A549 (cell line): ENCODE results near the gene BORCS6. TPM values are rescaled to one million over a fixed set of nuclear protein-coding genes. Genes with fewer than 3 reads are reported as not detected.

ENCODE experiments used
- ATAC-seq, 2 experiments: fragments of 200-7000 bp in 1 of 2; fragments of >200 bp in 1 of 2; cut with Nextera tagmentation in 1 of 2; cut with Tn5 transposase in 1 of 2; 3 replicates each; pipeline versions ENCODE4 v1.8.0 to v1.9.1; 2018 to 2020; ENCODE audit warnings: mild to moderate bottlenecking in 1 of 2, moderate library complexity in 1 of 2
- CTCF ChIA-PET: fragments of 300-600 bp; sonication (Branson Sonifier 250); formaldehyde crosslinking; extraction: SDS; loops from one replicate; lab custom pipeline; 2021; ENCODE audit warnings: antibody characterized with exemption, inconsistent platforms; lab: Yijun Ruan, JAX
- POLR2A ChIA-PET: fragments of 350-600 bp; formaldehyde crosslinking; extraction: SDS; loops from one replicate; lab custom pipeline; 2021; ENCODE audit warnings: antibody characterized with exemption, inconsistent platforms; lab: Yijun Ruan, JAX
- DNase-seq, 2 experiments: peaks; one replicate each; pipeline versions ENCODE4 v3.0.0 to v3.0.0-alpha.2; 2011 to 2016; ENCODE audit warnings: low read depth in 1 of 2, low spot score in 1 of 2
- FAIRE-seq: peaks from 2 replicates; lab custom pipeline; 2011; peaks lifted over from hg19 to GRCh38; lab: Jason Lieb, UNC
- H3K27ac ChIP-seq, 2 experiments: fragments of >200 bp; sonication (Bioruptor Twin); formaldehyde crosslinking; 3 replicates each; pipeline ENCODE4 v1.5.1; 2016 to 2017
- H3K4me1 ChIP-seq: fragments of >200 bp; sonication (Bioruptor Twin); formaldehyde crosslinking; 3 replicates; pipeline ENCODE4 v1.6.1; 2016
- H3K4me2 ChIP-seq: fragments of >200 bp; sonication (Bioruptor Twin); formaldehyde crosslinking; 3 replicates; pipeline ENCODE4 v1.6.1; 2016
- H3K4me3 ChIP-seq: fragments of >200 bp; sonication (Bioruptor Twin); formaldehyde crosslinking; 3 replicates; pipeline ENCODE4 v1.5.1; 2016
- H3K9me3 ChIP-seq: fragments of >200 bp; sonication (Bioruptor Twin); formaldehyde crosslinking; 3 replicates; pipeline ENCODE4 v1.6.1; 2016
- BCL3 ChIP-seq: fragments of >200 bp; sonication (Bioruptor Twin); formaldehyde crosslinking; IDR thresholded peaks from 3 replicates; pipeline ENCODE4 v1.6.1; 2016
- CEBPB ChIP-seq, 2 experiments: fragments of >200 bp in 1 of 2; sonication (Bioruptor Twin) in 1 of 2; formaldehyde crosslinking in 1 of 2; IDR thresholded peaks; 2 replicates each; pipeline ENCODE4 v1.6.1; 2012 to 2016
- E2F6 ChIP-seq: IDR thresholded peaks from 2 replicates; pipeline ENCODE4 v1.6.1; 2012; ENCODE audit warnings: low read depth, borderline replicate concordance
- EHMT2 ChIP-seq: fragments of 200-600 bp; sonication (generic); IDR thresholded peaks from 2 replicates; pipeline ENCODE4 v1.6.1; 2016; ENCODE audit warnings: antibody characterized with exemption, low read depth, mild to moderate bottlenecking, moderate library complexity
- ELK1 ChIP-seq: fragments of 150-350 bp; IDR thresholded peaks from 2 replicates; pipeline ENCODE4 v1.6.1; 2014; ENCODE audit warnings: low read depth, mild to moderate bottlenecking, low read length
- EP300 ChIP-seq, 2 experiments: fragments of >200 bp; sonication (Bioruptor Twin); formaldehyde crosslinking; IDR thresholded peaks; 2 replicates in 1 of 2; 3 replicates in 1 of 2; pipeline ENCODE4 v1.6.1; 2016 to 2017
- JUN ChIP-seq, 2 experiments: fragments of >200 bp; sonication (Bioruptor Twin); formaldehyde crosslinking; IDR thresholded peaks; 2 replicates in 1 of 2; 3 replicates in 1 of 2; pipeline ENCODE4 v1.6.1; 2016 to 2017
- KDM1A ChIP-seq: fragments of 200-600 bp; sonication (generic); IDR thresholded peaks from 2 replicates; pipeline ENCODE4 v1.6.1; 2016; ENCODE audit warnings: low read depth, mild to moderate bottlenecking
- MAX ChIP-seq: IDR thresholded peaks from 2 replicates; pipeline ENCODE4 v1.6.1; 2012
- NFE2L2 ChIP-seq: fragments of 150-350 bp; conservative IDR thresholded peaks from 2 replicates; pipeline ENCODE4 v1.6.1; 2014; ENCODE audit warnings: low read length
- NPAS2 ChIP-seq: fragments of 250-450 bp; sonication (Bioruptor Pico); IDR thresholded peaks from 2 replicates; pipeline ENCODE4 v1.8.0; 2022; ENCODE audit warnings: mild to moderate bottlenecking, moderate library complexity, borderline replicate concordance
- NR3C1 ChIP-seq: fragments of >200 bp; sonication (Bioruptor Twin); formaldehyde crosslinking; IDR thresholded peaks from 3 replicates; pipeline ENCODE4 v1.6.1; 2017
- PHF8 ChIP-seq: fragments of 200-600 bp; sonication (generic); IDR thresholded peaks from 2 replicates; pipeline ENCODE4 v1.6.1; 2016; ENCODE audit warnings: low read depth, mild to moderate bottlenecking, antibody characterized with exemption, moderate library complexity, borderline replicate concordance
- POLR2A ChIP-seq: IDR thresholded peaks from 2 replicates; pipeline ENCODE4 v1.6.1; 2012; ENCODE audit warnings: mild to moderate bottlenecking, low read length
- TFCP2L1 ChIP-seq: fragments of 250-450 bp; sonication (Bioruptor Pico); IDR thresholded peaks from 2 replicates; pipeline ENCODE4 v1.5.0; 2021; ENCODE audit warnings: mild to moderate bottlenecking
- ZSCAN20 ChIP-seq: fragments of 250-450 bp; sonication (Bioruptor Pico); IDR thresholded peaks from 2 replicates; pipeline ENCODE4 v1.8.0; 2022; ENCODE audit warnings: mild to moderate bottlenecking, moderate library complexity
- WGBS: methylation state at CpG from one replicate; pipeline ENCODE4 v1.1.6; 2017; ENCODE audit errors: missing lambda C conversion rate; 5-methylcytosine and 5-hydroxymethylcytosine counted together
- polyA plus RNA-seq, 4 experiments: library from polyadenylated mRNA; depleted of rRNA in 3 of 4; stranded (reverse); fragments of >200 nt; fragmentation: RNase III in 1 of 4; extraction: RNeasy Plus Mini Kit Qiagen cat#74134 plus additional on column Dnase treatment in 1 of 4; gene quantifications; 2 replicates in 3 of 4; 3 replicates in 1 of 4; pipeline ENCODE4 v1.2.3, GENCODE V29; 2011 to 2017
- TF ChIP-seq, protein P1 (sequence below): fragments of 250-450 bp; sonication (Bioruptor Pico); IDR thresholded peaks from 2 replicates; pipeline ENCODE4 v1.5.0; 2021; ENCODE audit warnings: mild to moderate bottlenecking, moderate library complexity, borderline replicate concordance
- TF ChIP-seq, protein P2 (sequence below): fragments of 450-650 bp; IDR thresholded peaks from 2 replicates; pipeline ENCODE4 v1.6.1; 2014; ENCODE audit warnings: antibody characterized with exemption

Gene BORCS6
- polyA plus RNA-seq, 2 of the 4 experiments (the other 2 are of a cell fraction) = 3.0 to 6.6 TPM

GRCh38 chr17:8204761-8205555, 15.0 kb upstream of the BORCS6 start (continued):
- peak; percentile 66; the same call in 1 of the 2 replicates for TF ChIP-seq TFCP2L1 (CRISPR knock-in tag)
- no peak for TF ChIP-seq ZSCAN20 (CRISPR knock-in tag)
- no peak for TF ChIP-seq NPAS2 (CRISPR knock-in tag)
- no peak for TF ChIP-seq ELK1
- no peak for TF ChIP-seq KDM1A
- TF ChIP-seq EHMT2 = no peak
- TF ChIP-seq NFE2L2 = no peak
- no peak for TF ChIP-seq NR3C1
- TF ChIP-seq EP300 (IDR thresholded peaks at IDR 0.05) = no peak

DNA sequence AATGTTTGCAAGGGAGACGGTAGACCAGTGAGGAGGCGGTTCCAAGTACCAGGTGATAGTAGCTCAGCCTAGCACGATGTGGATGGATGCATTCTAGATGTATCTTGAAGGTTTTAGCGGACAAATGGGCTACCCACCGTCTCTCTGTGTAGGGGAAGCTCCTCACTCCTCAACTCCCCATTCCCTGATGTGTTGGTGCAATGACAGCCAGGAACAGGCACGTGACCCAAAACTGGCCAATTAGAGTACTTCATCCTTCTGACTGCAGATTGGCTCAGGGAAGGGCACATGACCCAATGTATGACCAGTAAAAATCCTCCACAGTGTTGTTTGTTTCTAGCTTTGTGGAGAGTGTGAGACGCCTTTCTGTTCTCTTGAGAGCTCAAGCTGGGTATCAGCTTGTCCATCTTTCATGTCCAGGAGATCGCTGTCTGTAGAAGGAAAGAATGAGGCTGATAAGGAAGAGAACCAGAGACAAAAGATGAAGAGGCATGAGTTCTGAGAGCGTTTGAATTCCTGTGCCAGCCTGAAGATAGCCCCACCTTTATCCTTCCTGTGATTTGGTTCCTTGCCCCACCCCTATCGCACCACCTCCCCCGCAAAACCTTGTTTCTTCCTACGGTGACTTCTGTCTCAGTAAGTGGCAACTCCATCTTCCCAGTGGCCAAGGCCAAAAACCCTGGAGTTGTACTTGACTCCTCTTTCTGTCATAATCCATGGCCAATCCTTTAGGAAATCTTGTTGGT, 2.3 kb upstream of the BORCS6 start:
- TF ChIP-seq, protein P1, sequence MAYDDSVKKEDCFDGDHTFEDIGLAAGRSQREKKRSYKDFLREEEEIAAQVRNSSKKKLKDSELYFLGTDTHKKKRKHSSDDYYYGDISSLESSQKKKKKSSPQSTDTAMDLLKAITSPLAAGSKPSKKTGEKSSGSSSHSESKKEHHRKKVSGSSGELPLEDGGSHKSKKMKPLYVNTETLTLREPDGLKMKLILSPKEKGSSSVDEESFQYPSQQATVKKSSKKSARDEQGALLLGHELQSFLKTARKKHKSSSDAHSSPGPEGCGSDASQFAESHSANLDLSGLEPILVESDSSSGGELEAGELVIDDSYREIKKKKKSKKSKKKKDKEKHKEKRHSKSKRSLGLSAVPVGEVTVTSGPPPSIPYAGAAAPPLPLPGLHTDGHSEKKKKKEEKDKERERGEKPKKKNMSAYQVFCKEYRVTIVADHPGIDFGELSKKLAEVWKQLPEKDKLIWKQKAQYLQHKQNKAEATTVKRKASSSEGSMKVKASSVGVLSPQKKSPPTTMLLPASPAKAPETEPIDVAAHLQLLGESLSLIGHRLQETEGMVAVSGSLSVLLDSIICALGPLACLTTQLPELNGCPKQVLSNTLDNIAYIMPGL (CRISPR knock-in tag) = no peak
- peak; percentile 28; the same call in 1 of the 2 replicates for TF ChIP-seq POLR2A
- TF ChIP-seq PHF8 = peak; percentile 42; the same call in 1 of the 2 replicates
- TF ChIP-seq CEBPB (IDR thresholded peaks at IDR 0.05) = peak in 1 of 2 experiments; percentile 42; a peak in 1 of 4 replicates
- TF ChIP-seq EP300 (IDR thresholded peaks at IDR 0.05) = no peak
- TF ChIP-seq, protein P2, sequence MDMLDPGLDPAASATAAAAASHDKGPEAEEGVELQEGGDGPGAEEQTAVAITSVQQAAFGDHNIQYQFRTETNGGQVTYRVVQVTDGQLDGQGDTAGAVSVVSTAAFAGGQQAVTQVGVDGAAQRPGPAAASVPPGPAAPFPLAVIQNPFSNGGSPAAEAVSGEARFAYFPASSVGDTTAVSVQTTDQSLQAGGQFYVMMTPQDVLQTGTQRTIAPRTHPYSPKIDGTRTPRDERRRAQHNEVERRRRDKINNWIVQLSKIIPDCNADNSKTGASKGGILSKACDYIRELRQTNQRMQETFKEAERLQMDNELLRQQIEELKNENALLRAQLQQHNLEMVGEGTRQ = peak; percentile 100
- TF ChIP-seq BCL3 = 0 out of 3 replicates have a peak, but pooled peaks have one; percentile 31
- peak; percentile 69 for TF ChIP-seq MAX
- TF ChIP-seq E2F6 = 0 out of 2 replicates have a peak, but pooled peaks have one; percentile 26
- TF ChIP-seq JUN (IDR thresholded peaks at IDR 0.05) = peak; percentile 49 to 51; a peak in 2 of 5 replicates
- no peaks in the 10 kb centered on the region for H3K9me3 ChIP-seq
- DNase-seq = peak; percentile 97
- peak overlapping the region; percentile 77 for H3K4me2 ChIP-seq
- H3K4me1 ChIP-seq = peaks cover 46% of the 10 kb centered on the region
- POLR2A ChIA-PET = interaction anchor here (0.7 to 2.0 kb wide), 17 partner anchors 9 to 184 kb away, joined by 3 to 24 read pairs (median 4); partner anchors contain the start of genes AURKB, CTC1, HES7 and KRABD2
- FAIRE-seq = peak; percentile 100
- H3K27ac ChIP-seq = peak overlapping the region; percentile 68 to 79
- peak; percentile 40 to 63 for ATAC-seq
- WGBS = 2% methylated on average over 12 of the region's 12 CpGs
- CTCF ChIA-PET = interaction anchor here (0.8 to 11.3 kb wide), 6 partner anchors 14 to 73 kb away, joined by 3 to 164 read pairs (median 5); partner anchors contain the start of genes AURKB and CTC1
- peak overlapping the region; percentile 40 for H3K4me3 ChIP-seq
